Aorta (tissue), 5 donors: ENCODE measurements around the gene ITIH3. TPM values are rescaled to one million over a fixed set of nuclear protein-coding genes. Genes with fewer than 3 reads are reported as not detected.

Experiments
- ATAC-seq: fragments of 200-7000 bp; cut with Tn5 transposase; one replicate; pipeline ENCODE4 v1.9.1; 2022; ENCODE audit warnings: moderate library complexity; ENCODE audit not compliant: low FRiP score
- DNase-seq, 2 donors: peaks; one replicate each; pipeline ENCODE4 v3.0.0-alpha.2; 2020
- H3K27ac ChIP-seq, 2 donors: one replicate each; pipeline ENCODE4 v1.5.1; 2013; ENCODE audit warnings: low read length in 2 of 2, mild to moderate bottlenecking in 2 of 2, moderate library complexity in 2 of 2, control low read depth in 1 of 2, inconsistent platforms in 1 of 2, low read depth in 1 of 2
- H3K27me3 ChIP-seq, 2 donors: one replicate each; pipeline ENCODE4 v1.6.1; 2013; ENCODE audit warnings: control low read depth in 1 of 2, low read length in 1 of 2, mild to moderate bottlenecking in 1 of 2, moderate library complexity in 1 of 2; ENCODE audit not compliant: insufficient read depth in 2 of 2, control insufficient read depth in 1 of 2
- H3K36me3 ChIP-seq, 2 donors: one replicate each; pipeline ENCODE4 v1.6.1; 2013; ENCODE audit warnings: control low read depth in 1 of 2, low read length in 1 of 2, mild to moderate bottlenecking in 1 of 2; ENCODE audit not compliant: insufficient read depth in 2 of 2, control insufficient read depth in 1 of 2
- H3K4me1 ChIP-seq, 2 donors: one replicate each; pipeline ENCODE4 v1.6.1; 2013; ENCODE audit warnings: low read length in 2 of 2, control low read depth in 1 of 2, mild to moderate bottlenecking in 1 of 2, moderate library complexity in 1 of 2; ENCODE audit not compliant: insufficient read depth in 2 of 2, control insufficient read depth in 1 of 2
- H3K4me3 ChIP-seq, 2 donors: one replicate each; pipeline ENCODE4 v1.5.1; 2013; ENCODE audit warnings: low read length in 2 of 2, control low read depth in 1 of 2, mild to moderate bottlenecking in 1 of 2
- H3K9me3 ChIP-seq: one replicate; pipeline ENCODE4 v1.6.1; 2013; ENCODE audit warnings: mild to moderate bottlenecking, low read length; ENCODE audit not compliant: control insufficient read depth
- WGBS, 2 donors: extraction: QIAGEN DNeasy Blood & Tissue Kit; methylation state at CpG; one replicate each; pipeline ENCODE4 v1.1.7; 2013; 5-methylcytosine and 5-hydroxymethylcytosine counted together
- intact Hi-C, 2 donors: fragments of 100-400 bp; cut with DNase I; formaldehyde crosslinking; loops; one replicate each; pipeline versions ENCODE4 v1.14.2 to v1.15.0; 2022
- polyA plus RNA-seq, 2 donors: library from polyadenylated mRNA; stranded (reverse); fragments of 200-250 nt; gene quantifications; one replicate each; pipeline ENCODE4 v1.2.3, GENCODE V29; 2013
- total RNA-seq, 2 donors: library from RNA; stranded (reverse); fragmentation: NEBNext Ultra II Directional; extraction: Animal tissue kit (Norgen Biotek cat#: 25700); gene quantifications; one replicate each; pipeline ENCODE4 v1.2.1, GENCODE V29; 2021
- donor health status: healthy with polysubstance abuse.
- donor health status: Bipolar disorder and iron deficiency.
- donor health status: DM: no; HTN: no; CAD: no.
- donor health status: DM: no; HTN: no; CAD: no.
- donor health status: DM: yes; HTN: yes; CAD: no.

Gene ITIH3
- total and polyA plus RNA-seq, 4 donors = 2.4 to 75.1 (median 6.2) TPM

DNA sequence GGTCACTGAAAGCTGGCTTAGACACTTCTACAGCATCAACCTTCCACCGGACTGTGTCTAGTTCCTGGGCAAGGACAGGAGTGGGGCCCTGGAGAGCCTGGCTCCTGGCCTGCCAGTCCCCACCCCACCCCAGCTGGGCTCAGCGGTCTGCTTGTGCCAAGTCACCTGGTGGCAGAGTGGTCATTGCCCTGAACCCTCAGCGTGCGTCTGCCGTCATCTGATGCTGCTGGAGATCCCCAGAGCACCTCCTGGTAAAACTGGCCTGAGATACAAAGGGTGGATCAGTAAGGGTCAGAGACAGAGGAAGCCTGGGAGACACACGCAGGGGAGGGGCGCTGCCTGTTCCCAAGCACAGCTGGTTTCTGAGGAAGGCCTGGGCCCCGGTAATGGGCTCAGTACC lies 19.2 kb downstream of the ITIH3 start:
- H3K36me3 ChIP-seq = no peaks in the 10 kb centered on the region
- H3K27me3 ChIP-seq = no peaks in the 10 kb centered on the region
- intact Hi-C loops = no loop called here
- ATAC-seq = no peak
- no peak overlapping the region for H3K4me3 ChIP-seq
- H3K4me1 ChIP-seq = no peaks in the 10 kb centered on the region
- DNase-seq = no peak
- H3K27ac ChIP-seq = no peak overlapping the region
- H3K9me3 ChIP-seq = no peaks in the 10 kb centered on the region
- 84 to 86% methylated on average over 8 of the region's 8 CpGs for WGBS, 2 donors

- Histone ChIP-seq H3K27me3 (no peaks in the 10 kb centered on the region), H3K36me3 (no peaks in the 10 kb centered on the region), H3K27ac (no peak overlapping the region), H3K9me3 (no peaks in the 10 kb centered on the region), H3K4me3 (no peak overlapping the region), H3K4me1 (no peaks in the 10 kb centered on the region)
- DNase-seq = no peak
- ATAC-seq = no peak
- WGBS, 2 donors = 89 to 92% methylated on average over 6 of the region's 6 CpGs
- intact Hi-C loops = no loop called here
Observed at GRCh38 chr3:52816199-52816598, 21.6 kb downstream of the ITIH3 start.

DNA sequence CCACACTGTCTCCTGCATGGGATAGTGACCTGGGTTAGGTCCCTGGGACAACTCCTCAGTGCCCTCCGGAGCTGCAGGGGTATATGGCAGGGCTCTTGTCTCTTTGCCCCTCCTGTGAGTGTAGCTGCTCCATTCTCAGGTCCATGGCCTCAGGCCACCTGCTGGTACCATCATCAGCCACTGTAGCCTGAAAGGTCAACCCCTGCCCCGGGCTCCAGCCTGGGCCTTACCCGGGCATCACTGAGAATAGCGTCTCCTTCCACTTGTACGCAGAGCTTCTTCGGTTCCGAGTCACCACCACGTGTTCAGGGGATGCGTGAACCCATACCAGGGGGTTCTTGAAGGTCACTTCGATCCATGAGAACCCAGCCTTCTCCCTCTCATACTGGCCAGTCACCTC lies 22.1 kb downstream of the ITIH3 start:
- Histone ChIP-seq H3K27ac (no peak overlapping the region), H3K4me1 (no peaks in the 10 kb centered on the region), H3K4me3 (no peak overlapping the region), H3K9me3 (no peaks in the 10 kb centered on the region), H3K36me3 (no peaks in the 10 kb centered on the region), H3K27me3 (no peaks in the 10 kb centered on the region)
- no peak for ATAC-seq
- intact Hi-C loops = no loop called here
- 94 to 95% methylated on average over 10 of the region's 10 CpGs for WGBS, 2 donors
- no peak for DNase-seq

- DNase-seq (no peak), ATAC-seq (no peak)
- Histone ChIP-seq H3K27ac (no peak overlapping the region), H3K27me3 (no peaks in the 10 kb centered on the region), H3K4me3 (no peak overlapping the region), H3K36me3 (no peaks in the 10 kb centered on the region), H3K9me3 (no peaks in the 10 kb centered on the region), H3K4me1 (no peaks in the 10 kb centered on the region)
- intact Hi-C loops = no loop called here
- WGBS, 2 donors = 95 to 96% methylated on average over 10 of the region's 10 CpGs
Observed at GRCh38 chr3:52817221-52817620, 22.6 kb downstream of the ITIH3 start.

DNA sequence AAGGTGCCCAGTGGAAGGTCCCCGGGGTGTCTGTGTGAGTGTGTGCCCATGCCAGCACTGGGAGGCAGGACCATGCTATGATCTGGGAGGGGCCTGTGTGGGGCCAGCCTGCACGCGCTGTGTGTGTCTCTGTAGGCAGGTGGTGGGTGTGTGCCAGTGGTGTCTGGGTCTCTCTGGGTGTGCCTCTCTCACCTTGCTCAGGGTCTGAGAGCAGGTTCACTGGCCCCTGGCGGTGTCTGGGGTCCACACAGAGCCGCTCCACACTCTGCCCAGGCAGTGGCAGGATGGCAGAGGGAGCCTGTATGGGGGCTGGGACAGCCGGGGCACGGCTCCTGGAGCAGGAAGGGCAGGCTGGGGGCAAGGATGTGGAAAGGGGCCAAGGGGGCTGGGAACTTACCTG lies 23.3 kb downstream of the ITIH3 start:
- no peak overlapping the region for H3K27ac ChIP-seq
- ATAC-seq (no peak), DNase-seq (no peak)
- no peaks in the 10 kb centered on the region for H3K36me3 ChIP-seq
- intact Hi-C loops = no loop called here
- H3K4me1 ChIP-seq = no peaks in the 10 kb centered on the region
- WGBS, 2 donors = 93 to 95% methylated on average over 7 of the region's 7 CpGs
- H3K27me3 ChIP-seq = no peaks in the 10 kb centered on the region
- H3K4me3 ChIP-seq = no peak overlapping the region
- H3K9me3 ChIP-seq = no peaks in the 10 kb centered on the region

GRCh38 chr3:52819936-52820335 lies 25.3 kb downstream of the ITIH3 start:
- Histone ChIP-seq H3K4me1 (no peaks in the 10 kb centered on the region), H3K27ac (no peak overlapping the region), H3K4me3 (no peak overlapping the region), H3K27me3 (no peaks in the 10 kb centered on the region), H3K9me3 (no peaks in the 10 kb centered on the region), H3K36me3 (no peaks in the 10 kb centered on the region)
- 67 to 73% methylated on average over 2 of the region's 2 CpGs for WGBS, 2 donors
- intact Hi-C loops = no loop called here
- DNase-seq (no peak), ATAC-seq (no peak)

DNA sequence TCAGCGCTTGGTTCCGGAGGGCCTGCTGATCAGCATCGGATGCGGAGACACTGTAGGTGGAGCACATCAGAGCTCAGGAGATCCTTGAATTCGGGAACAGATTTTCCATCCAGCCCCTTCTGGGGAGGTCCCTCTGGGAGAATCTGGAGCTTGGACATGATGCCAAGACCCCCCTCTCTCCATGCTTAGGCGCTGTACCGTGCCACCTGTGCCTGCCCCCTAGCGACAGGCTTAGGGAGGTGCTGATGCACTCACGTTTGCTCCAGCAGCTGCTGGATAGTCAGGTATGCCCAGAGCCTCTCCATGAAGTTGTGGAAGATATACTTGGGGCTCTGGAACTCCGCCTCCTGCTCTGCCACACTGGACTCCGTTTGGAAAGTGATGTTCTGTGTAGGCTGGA lies 26.1 kb downstream of the ITIH3 start:
- ATAC-seq (no peak), DNase-seq (no peak)
- intact Hi-C loops = no loop called here
- no peaks in the 10 kb centered on the region for H3K4me1 ChIP-seq
- H3K27me3 ChIP-seq = no peaks in the 10 kb centered on the region
- no peak overlapping the region for H3K27ac ChIP-seq
- 59 to 61% methylated on average over 11 of the region's 11 CpGs for WGBS, 2 donors
- no peaks in the 10 kb centered on the region for H3K9me3 ChIP-seq
- H3K4me3 ChIP-seq = no peak overlapping the region
- peaks cover 0 to 2% of the 10 kb centered on the region in 2 donors for H3K36me3 ChIP-seq

GRCh38 chr3:52822363-52822762 lies 27.8 kb downstream of the ITIH3 start:
- Histone ChIP-seq H3K27ac (no peak overlapping the region), H3K36me3 (peaks cover 0 to 2% of the 10 kb centered on the region in 2 donors), H3K4me1 (no peaks in the 10 kb centered on the region), H3K4me3 (no peak overlapping the region), H3K27me3 (no peaks in the 10 kb centered on the region), H3K9me3 (no peaks in the 10 kb centered on the region)
- ATAC-seq = no peak
- intact Hi-C loops = no loop called here
- WGBS, 2 donors = 90 to 93% methylated on average over 5 of the region's 5 CpGs
- no peak for DNase-seq

DNA sequence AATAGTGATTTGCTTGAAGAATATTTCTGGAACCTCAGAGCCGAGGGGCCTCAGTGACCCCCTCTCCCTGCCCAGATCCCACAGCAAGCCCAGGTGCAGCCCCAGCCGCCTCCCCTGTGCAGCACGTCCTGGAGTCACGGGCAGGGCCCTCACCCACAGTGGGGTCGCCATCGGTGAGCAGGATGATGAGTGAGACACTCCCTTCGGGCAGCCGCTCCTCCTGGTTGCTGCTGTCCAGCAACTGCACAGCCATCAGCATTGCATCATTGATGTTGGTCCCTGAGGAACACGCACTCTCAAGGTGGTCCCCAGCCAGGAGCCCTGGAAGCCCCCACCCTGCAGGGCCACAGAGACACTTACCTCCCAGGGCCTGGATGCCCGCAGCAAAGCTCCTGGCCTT lies 29.4 kb downstream of the ITIH3 start:
- intact Hi-C loops = no loop called here
- Histone ChIP-seq H3K36me3 (peaks cover 0 to 2% of the 10 kb centered on the region in 2 donors), H3K4me3 (no peak overlapping the region), H3K9me3 (no peaks in the 10 kb centered on the region), H3K27me3 (no peaks in the 10 kb centered on the region), H3K4me1 (no peaks in the 10 kb centered on the region), H3K27ac (no peak overlapping the region)
- DNase-seq (no peak), ATAC-seq (no peak)
- 93 to 97% methylated on average over 10 of the region's 10 CpGs for WGBS, 2 donors
